A673 (cell line): ENCODE data around the gene CORO2A.

Experiments
- CTCF ChIP-seq: fragments of 300-800, 200-600 bp; sonication (generic); conservative IDR thresholded peaks from 2 replicates; pipeline ENCODE4 v1.5.1; 2017; ENCODE audit warnings: low read depth, mild to moderate bottlenecking, antibody characterized with exemption, low read length, moderate library complexity, mixed read lengths
- EZH2 ChIP-seq: fragments of 200-600 bp; sonication (generic); IDR thresholded peaks from 2 replicates; pipeline ENCODE4 v1.6.1; 2017; ENCODE audit warnings: borderline replicate concordance, low read depth, mild to moderate bottlenecking, mixed read lengths, antibody characterized with exemption, low read length; ENCODE audit not compliant: poor library complexity, severe bottlenecking

- no peak for TF ChIP-seq EZH2
- no peak for TF ChIP-seq CTCF
These were observed 26.3 kb upstream of the CORO2A start for GRCh38 chr9:98218562-98219363.
